ENCODE measurements around the gene MICALL2.

Gene MICALL2

DNA sequence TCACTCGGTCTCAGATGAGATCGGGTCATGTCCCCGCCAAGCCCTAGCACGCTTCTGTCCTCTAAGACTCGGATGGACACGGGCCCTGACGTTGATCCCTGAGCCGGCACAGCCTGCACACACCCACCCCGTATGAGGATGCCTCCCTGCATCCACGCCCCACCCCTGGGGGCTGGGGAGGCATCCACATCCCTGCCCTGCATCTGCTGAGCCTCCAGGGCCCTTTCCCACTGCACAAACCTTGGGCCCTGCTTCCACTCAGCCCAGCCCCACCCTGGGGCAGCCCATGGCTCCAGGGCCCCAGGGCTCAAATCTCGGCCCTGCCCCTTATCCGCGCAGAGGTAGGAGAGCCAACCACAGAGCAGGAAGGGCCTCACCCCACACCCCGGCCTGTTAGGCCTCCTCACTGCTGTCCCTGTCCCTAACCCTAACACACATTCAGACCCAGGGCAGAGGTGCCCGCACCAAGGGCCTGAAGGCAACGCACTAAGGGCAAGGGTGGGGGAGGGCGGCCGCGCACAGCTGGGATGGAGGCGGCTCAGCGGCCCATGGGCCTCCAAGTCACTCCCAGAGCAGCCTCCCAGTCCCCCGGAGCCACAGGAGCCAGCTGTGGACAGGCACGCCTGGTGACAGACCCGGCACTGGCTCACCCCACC lies 9.5 kb upstream of the MICALL2 start (continued):
- TF ChIP-seq ZNF692 (tag by site-specific recombination; IDR thresholded peaks at IDR 0.05) (0 out of 2 replicates have a peak, but pooled peaks have one; percentile 29), TCF7L2 (IDR thresholded peaks at IDR 0.05; ENCODE audit: borderline replicate concordance, low read depth, low read length) (no peak), ZNF223 (tag by site-specific recombination; IDR thresholded peaks at IDR 0.05) (no peak), OVOL3 (tag by site-specific recombination; IDR thresholded peaks at IDR 0.05) (no peak), ZNF341 (tag by site-specific recombination; IDR thresholded peaks at IDR 0.05; ENCODE audit: low read depth) (no peak), BCL11B (tag by site-specific recombination; IDR thresholded peaks at IDR 0.05; ENCODE audit: low read depth) (no peak), YY1 (tag by site-specific recombination; IDR thresholded peaks at IDR 0.05) (no peak), ZFHX2 (tag by site-specific recombination; conservative IDR thresholded peaks at IDR 0.05) (no peak), KLF10 (tag by site-specific recombination; IDR thresholded peaks at IDR 0.05) (no peak), ZNF791 (tag by site-specific recombination; IDR thresholded peaks at IDR 0.05) (no peak), KLF9 (tag by site-specific recombination; IDR thresholded peaks at IDR 0.05; ENCODE audit: low read depth) (peak; percentile 22; the same call in 1 of the 2 replicates), ZSCAN4 (tag by site-specific recombination; IDR thresholded peaks at IDR 0.05) (no peak), ZNF248 (tag by site-specific recombination; IDR thresholded peaks at IDR 0.05) (no peak), ZNF132 (tag by site-specific recombination; IDR thresholded peaks at IDR 0.05; ENCODE audit: borderline replicate concordance) (no peak), ZNF473 (tag by site-specific recombination; IDR thresholded peaks at IDR 0.05) (no peak), ZNF37A (tag by site-specific recombination; IDR thresholded peaks at IDR 0.05) (no peak), PRDM2 (tag by site-specific recombination; IDR thresholded peaks at IDR 0.05; ENCODE audit: borderline replicate concordance) (no peak), HOXA7 (CRISPR knock-in tag; IDR thresholded peaks at IDR 0.05; ENCODE audit: borderline replicate concordance) (no peak)
- TF ChIP-seq, protein P1, sequence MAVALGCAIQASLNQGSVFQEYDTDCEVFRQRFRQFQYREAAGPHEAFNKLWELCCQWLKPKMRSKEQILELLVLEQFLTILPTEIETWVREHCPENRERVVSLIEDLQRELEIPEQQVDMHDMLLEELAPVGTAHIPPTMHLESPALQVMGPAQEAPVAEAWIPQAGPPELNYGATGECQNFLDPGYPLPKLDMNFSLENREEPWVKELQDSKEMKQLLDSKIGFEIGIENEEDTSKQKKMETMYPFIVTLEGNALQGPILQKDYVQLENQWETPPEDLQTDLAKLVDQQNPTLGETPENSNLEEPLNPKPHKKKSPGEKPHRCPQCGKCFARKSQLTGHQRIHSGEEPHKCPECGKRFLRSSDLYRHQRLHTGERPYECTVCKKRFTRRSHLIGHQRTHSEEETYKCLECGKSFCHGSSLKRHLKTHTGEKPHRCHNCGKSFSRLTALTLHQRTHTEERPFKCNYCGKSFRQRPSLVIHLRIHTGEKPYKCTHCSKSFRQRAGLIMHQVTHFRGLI (tag by site-specific recombination; IDR thresholded peaks at IDR 0.05), result no peak
- TF ChIP-seq, protein P2, sequence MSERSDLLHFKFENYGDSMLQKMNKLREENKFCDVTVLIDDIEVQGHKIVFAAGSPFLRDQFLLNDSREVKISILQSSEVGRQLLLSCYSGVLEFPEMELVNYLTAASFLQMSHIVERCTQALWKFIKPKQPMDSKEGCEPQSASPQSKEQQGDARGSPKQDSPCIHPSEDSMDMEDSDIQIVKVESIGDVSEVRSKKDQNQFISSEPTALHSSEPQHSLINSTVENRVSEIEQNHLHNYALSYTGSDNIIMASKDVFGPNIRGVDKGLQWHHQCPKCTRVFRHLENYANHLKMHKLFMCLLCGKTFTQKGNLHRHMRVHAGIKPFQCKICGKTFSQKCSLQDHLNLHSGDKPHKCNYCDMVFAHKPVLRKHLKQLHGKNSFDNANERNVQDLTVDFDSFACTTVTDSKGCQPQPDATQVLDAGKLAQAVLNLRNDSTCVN (tag by site-specific recombination; optimal IDR thresholded peaks at IDR 0.05), result no peak

Measured in HEK293 (cell line).